WI38 (cell line): Measurements from ENCODE around the gene MYO16.

Source experiments
- H3K4me3 ChIP-seq: 2 replicates; pipeline ENCODE4 v1.5.1; 2011; ENCODE audit warnings: low read depth, mild to moderate bottlenecking, control low read depth, low read length
- CTCF ChIP-seq: IDR thresholded peaks from 2 replicates; pipeline ENCODE4 v1.5.1; 2012; ENCODE audit warnings: low read depth, mild to moderate bottlenecking, control low read depth, low read length

The MYO16 gene

DNA sequence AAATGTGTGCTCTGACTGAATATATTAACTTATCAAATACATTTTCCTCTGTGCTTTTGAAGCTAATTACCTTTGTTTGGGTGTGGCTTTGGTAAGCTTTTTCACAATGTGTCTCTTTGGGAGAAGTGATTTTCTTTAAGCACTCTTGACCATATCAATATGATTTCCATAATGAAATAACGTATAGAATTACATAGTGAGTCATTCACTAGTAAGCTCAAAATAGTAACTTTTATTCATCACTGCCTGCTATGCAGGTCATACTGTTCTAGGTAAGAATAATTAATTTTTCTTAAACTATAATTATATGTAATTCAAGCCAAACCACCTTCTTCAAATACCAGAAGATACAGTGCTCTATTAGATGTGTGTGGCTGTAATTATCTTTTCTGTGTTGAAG is 480.7 kb downstream of the MYO16 start:
- H3K4me3 ChIP-seq, result no peak overlapping the region
- no peak for TF ChIP-seq CTCF

DNA sequence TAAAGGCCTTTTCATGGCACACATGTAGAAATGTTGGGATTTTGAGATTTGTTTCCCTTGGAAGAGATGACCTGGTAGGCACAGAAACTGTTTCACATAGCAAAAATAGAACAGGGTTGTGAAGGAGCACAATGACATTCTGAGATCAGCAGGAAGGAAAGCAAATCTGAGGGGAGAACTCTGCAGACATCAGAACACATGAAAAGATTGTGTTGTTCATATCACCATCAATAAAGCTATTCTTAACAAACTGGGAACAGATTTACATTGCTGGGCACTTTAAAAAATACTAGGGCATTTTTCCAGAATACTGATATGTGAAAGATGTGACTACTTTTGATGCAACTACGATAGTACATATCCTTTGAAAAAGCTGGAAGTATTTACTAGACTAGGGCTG is 481.7 kb downstream of the MYO16 start:
- no peak for TF ChIP-seq CTCF
- no peak overlapping the region for H3K4me3 ChIP-seq

DNA sequence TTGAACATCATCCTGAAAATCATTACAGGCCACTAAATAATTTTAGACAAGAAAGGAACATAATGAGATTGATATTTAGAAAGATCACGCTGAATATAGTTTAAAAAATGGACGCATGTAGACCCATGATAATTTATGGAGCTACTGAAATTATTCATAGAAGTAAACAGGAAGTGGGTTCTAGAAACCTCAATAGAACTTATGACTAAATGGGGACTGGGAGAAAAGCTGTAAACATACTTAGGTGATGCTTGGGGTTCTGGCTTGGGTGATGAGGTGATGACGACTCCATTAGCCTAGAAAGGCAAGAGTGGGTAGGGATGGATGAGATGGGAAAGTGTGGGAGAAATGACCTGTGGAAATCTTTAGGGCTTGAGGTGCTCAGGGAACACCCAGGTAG is 484.0 kb downstream of the MYO16 start:
- TF ChIP-seq CTCF, result no peak

DNA sequence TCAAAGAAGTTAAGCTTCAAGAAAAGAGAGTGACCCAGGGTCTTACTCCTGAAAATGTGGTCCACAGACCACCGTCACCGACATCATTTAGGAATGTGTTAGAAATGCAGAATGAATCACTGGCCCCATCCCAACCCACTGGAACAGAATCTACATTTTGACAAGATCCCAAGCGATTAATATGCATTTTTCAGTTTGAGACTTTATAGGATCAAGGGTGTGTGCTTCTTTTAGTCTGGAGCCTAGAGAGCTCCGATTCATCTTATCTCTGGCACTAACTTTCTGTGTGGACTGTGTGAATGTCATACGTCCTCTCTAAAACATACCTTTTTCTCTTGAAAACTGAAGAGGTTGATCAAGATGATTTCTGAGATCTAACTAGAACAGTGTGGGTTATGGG is 484.8 kb downstream of the MYO16 start:
- H3K4me3 ChIP-seq, result no peak overlapping the region
- no peak for TF ChIP-seq CTCF

More for the DNA sequence above, 484.0 kb downstream of the MYO16 start:
- H3K4me3 ChIP-seq, result no peak overlapping the region

DNA sequence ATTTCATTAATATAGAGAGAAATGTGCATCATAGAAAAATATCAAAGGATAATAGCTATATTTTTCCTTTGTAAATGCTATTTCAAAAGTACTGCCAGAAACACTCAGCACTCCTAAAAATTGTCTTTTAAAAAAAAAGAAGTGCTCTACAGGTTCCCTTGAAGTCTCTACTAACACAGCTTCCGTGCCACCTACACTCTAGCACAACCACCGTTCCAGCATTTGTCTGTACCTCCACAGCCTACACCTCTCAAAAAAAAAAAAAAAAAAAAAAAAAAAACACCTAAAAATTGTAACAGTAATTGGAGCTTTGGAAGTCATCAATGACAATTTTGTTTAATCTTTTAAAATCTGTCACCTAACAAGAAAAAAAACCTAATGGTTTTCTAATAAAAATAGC is 485.6 kb downstream of the MYO16 start:
- TF ChIP-seq CTCF, result no peak

GRCh38 chr13:109118521-109118920 is 489.1 kb downstream of the MYO16 start:
- no peak for TF ChIP-seq CTCF
- no peak overlapping the region for H3K4me3 ChIP-seq

More for the DNA sequence above, 485.6 kb downstream of the MYO16 start:
- H3K4me3 ChIP-seq, result no peak overlapping the region

GRCh38 chr13:109119896-109120295 is 490.5 kb downstream of the MYO16 start:
- TF ChIP-seq CTCF, result no peak
- H3K4me3 ChIP-seq, result no peak overlapping the region
